Loucy (cell line): ENCODE measurements around the gene WNT11.

Experiments used
- H2AFZ ChIP-seq: fragments of 200-600 bp; sonication (generic); 2 replicates; pipeline ENCODE4 v1.6.0; 2016; ENCODE audit warnings: antibody characterized with exemption, mild to moderate bottlenecking, low read length, moderate library complexity
- H3F3A ChIP-seq: fragments of 200-600 bp; 2 replicates; pipeline ENCODE4 v1.6.0; 2016; ENCODE audit warnings: antibody characterized with exemption, low read depth, mild to moderate bottlenecking
- H3K27me3 ChIP-seq: fragments of 200-600 bp; sonication (generic); 2 replicates; pipeline ENCODE4 v1.6.1; 2014; ENCODE audit warnings: low read length, mild to moderate bottlenecking; ENCODE audit not compliant: insufficient read depth, poor library complexity, severe bottlenecking
- H3K36me3 ChIP-seq: fragments of 200-600 bp; sonication (generic); 2 replicates; pipeline ENCODE4 v1.6.1; 2016; ENCODE audit warnings: low read length; ENCODE audit not compliant: insufficient read depth
- H3K4me1 ChIP-seq: fragments of 200-600 bp; sonication (generic); 2 replicates; pipeline ENCODE4 v1.5.1; 2014; ENCODE audit warnings: low read length, mild to moderate bottlenecking; ENCODE audit not compliant: insufficient read depth, poor library complexity, severe bottlenecking
- H3K4me2 ChIP-seq: fragments of 200-600 bp; sonication (generic); 2 replicates; pipeline ENCODE4 v1.6.0; 2014; ENCODE audit warnings: antibody characterized with exemption, low read length, low read depth, mild to moderate bottlenecking; ENCODE audit not compliant: poor library complexity, severe bottlenecking
- H3K4me3 ChIP-seq: fragments of 200-600 bp; sonication (generic); 2 replicates; pipeline ENCODE4 v1.5.1; 2014; ENCODE audit warnings: low read length, mild to moderate bottlenecking, mixed read lengths; ENCODE audit not compliant: poor library complexity, severe bottlenecking
- H3K79me2 ChIP-seq: fragments of 200-600 bp; sonication (generic); 2 replicates; pipeline ENCODE4 v1.6.1; 2014; ENCODE audit warnings: low read length; ENCODE audit not compliant: insufficient read depth
- H3K9ac ChIP-seq: fragments of 200-600 bp; sonication (generic); 2 replicates; pipeline ENCODE4 v1.6.0; 2014; ENCODE audit warnings: mild to moderate bottlenecking, low read depth, low read length, moderate library complexity; ENCODE audit not compliant: poor library complexity, severe bottlenecking
- H3K9me2 ChIP-seq: fragments of 200-600 bp; sonication (generic); replicated peaks from 2 replicates; pipeline ENCODE4 v1.6.1; 2016; ENCODE audit warnings: low read depth, low read length, mixed read lengths
- H3K9me3 ChIP-seq: fragments of 200-600 bp; sonication (generic); 2 replicates; pipeline ENCODE4 v1.6.1; 2014; ENCODE audit warnings: mild to moderate bottlenecking, antibody characterized with exemption, low read length, low read depth; ENCODE audit not compliant: insufficient read depth
- H4K20me1 ChIP-seq: fragments of 200-600 bp; sonication (generic); 2 replicates; pipeline ENCODE4 v1.6.0; 2014; ENCODE audit warnings: antibody characterized with exemption, low read length, mild to moderate bottlenecking; ENCODE audit not compliant: insufficient read depth, poor library complexity, severe bottlenecking
- CTCF ChIP-seq: fragments of 200-600 bp; sonication (generic); conservative IDR thresholded peaks from 2 replicates; pipeline ENCODE4 v1.5.1; 2014; ENCODE audit warnings: mild to moderate bottlenecking, antibody characterized with exemption, low read length
- EZH2phosphoT487 ChIP-seq: fragments of 200-600 bp; IDR thresholded peaks from 2 replicates; pipeline ENCODE4 v1.6.1; 2018; ENCODE audit warnings: antibody characterized with exemption, mild to moderate bottlenecking, moderate library complexity, borderline replicate concordance

The WNT11 gene

GRCh38 chr11:76217653-76218160 lies 11.4 kb upstream of the WNT11 start:
- Histone ChIP-seq H3K9me3 (no peaks in the 10 kb centered on the region), H3K9ac (no peak overlapping the region), H3K4me2 (no peak overlapping the region), H3F3A (no peaks in the 10 kb centered on the region), H3K4me3 (no peak overlapping the region), H4K20me1 (no peaks in the 10 kb centered on the region), H3K27me3 (no peaks in the 10 kb centered on the region), H3K36me3 (no peaks in the 10 kb centered on the region), H3K4me1 (peaks cover 21% of the 10 kb centered on the region), H3K79me2 (no peaks in the 10 kb centered on the region), H2AFZ (no peak overlapping the region), H3K9me2 (no peaks in the 10 kb centered on the region)
- TF ChIP-seq EZH2phosphoT487 (no peak), CTCF (no peak)

GRCh38 chr11:76216536-76217325 lies 10.4 kb upstream of the WNT11 start:
- H3K4me2 ChIP-seq: no peak overlapping the region
- H3K9ac ChIP-seq: no peak overlapping the region
- H2AFZ ChIP-seq: no peak overlapping the region
- no peak for TF ChIP-seq EZH2phosphoT487
- no peak for TF ChIP-seq CTCF
- H3F3A ChIP-seq: no peaks in the 10 kb centered on the region
- H3K79me2 ChIP-seq: no peaks in the 10 kb centered on the region
- no peaks in the 10 kb centered on the region for H3K36me3 ChIP-seq
- peaks cover 27% of the 10 kb centered on the region for H3K4me1 ChIP-seq
- H4K20me1 ChIP-seq: no peaks in the 10 kb centered on the region
- H3K9me2 ChIP-seq: no peaks in the 10 kb centered on the region
- H3K9me3 ChIP-seq: no peaks in the 10 kb centered on the region
- H3K27me3 ChIP-seq: no peaks in the 10 kb centered on the region
- H3K4me3 ChIP-seq: no peak overlapping the region

- H3F3A ChIP-seq: no peaks in the 10 kb centered on the region
- no peaks in the 10 kb centered on the region for H3K9me2 ChIP-seq
- peak overlapping the region; percentile 74; the same call in 1 of the 2 replicates for H2AFZ ChIP-seq
- no peaks in the 10 kb centered on the region for H3K9me3 ChIP-seq
- no peaks in the 10 kb centered on the region for H4K20me1 ChIP-seq
- peak overlapping the region; percentile 17 for H3K9ac ChIP-seq
- no peak overlapping the region for H3K4me2 ChIP-seq
- no peak overlapping the region for H3K4me3 ChIP-seq
- no peaks in the 10 kb centered on the region for H3K79me2 ChIP-seq
- no peaks in the 10 kb centered on the region for H3K36me3 ChIP-seq
- peaks cover 27% of the 10 kb centered on the region for H3K4me1 ChIP-seq
- no peak for TF ChIP-seq EZH2phosphoT487
- H3K27me3 ChIP-seq: no peaks in the 10 kb centered on the region
Observed at GRCh38 chr11:76215941-76216340, 9.6 kb upstream of the WNT11 start.
